ENCODE results near the gene SSNA1.

The SSNA1 gene

GRCh38 chr9:137216188-137216965 lies 27.9 kb downstream of the SSNA1 start:
- Histone ChIP-seq H3K27ac (ENCODE audit: low read length) (no peak overlapping the region), H3K36me3 (replicated peaks; ENCODE audit: low read depth, low read length) (no peaks in the 10 kb centered on the region), H3K79me2 (ENCODE audit: low read length) (no peaks in the 10 kb centered on the region), H3K4me2 (ENCODE audit: low read length) (no peak overlapping the region), H4K20me1 (ENCODE audit: insufficient read depth, low read length) (no peaks in the 10 kb centered on the region), H3K9me3 (ENCODE audit: insufficient read depth, low read length) (no peaks in the 10 kb centered on the region), H3K27me3 (ENCODE audit: low read depth, low read length) (no peaks in the 10 kb centered on the region), H3K4me3 (ENCODE audit: low read length) (no peak overlapping the region), H2AFZ (ENCODE audit: low read depth, low read length) (no peak overlapping the region), H3K9ac (ENCODE audit: low read length) (no peak overlapping the region), H3K4me1 (ENCODE audit: low read length) (no peaks in the 10 kb centered on the region)
- TF ChIP-seq EZH2phosphoT487 (IDR thresholded peaks at IDR 0.05; ENCODE audit: low read depth): no peak
- TF ChIP-seq, protein P1, sequence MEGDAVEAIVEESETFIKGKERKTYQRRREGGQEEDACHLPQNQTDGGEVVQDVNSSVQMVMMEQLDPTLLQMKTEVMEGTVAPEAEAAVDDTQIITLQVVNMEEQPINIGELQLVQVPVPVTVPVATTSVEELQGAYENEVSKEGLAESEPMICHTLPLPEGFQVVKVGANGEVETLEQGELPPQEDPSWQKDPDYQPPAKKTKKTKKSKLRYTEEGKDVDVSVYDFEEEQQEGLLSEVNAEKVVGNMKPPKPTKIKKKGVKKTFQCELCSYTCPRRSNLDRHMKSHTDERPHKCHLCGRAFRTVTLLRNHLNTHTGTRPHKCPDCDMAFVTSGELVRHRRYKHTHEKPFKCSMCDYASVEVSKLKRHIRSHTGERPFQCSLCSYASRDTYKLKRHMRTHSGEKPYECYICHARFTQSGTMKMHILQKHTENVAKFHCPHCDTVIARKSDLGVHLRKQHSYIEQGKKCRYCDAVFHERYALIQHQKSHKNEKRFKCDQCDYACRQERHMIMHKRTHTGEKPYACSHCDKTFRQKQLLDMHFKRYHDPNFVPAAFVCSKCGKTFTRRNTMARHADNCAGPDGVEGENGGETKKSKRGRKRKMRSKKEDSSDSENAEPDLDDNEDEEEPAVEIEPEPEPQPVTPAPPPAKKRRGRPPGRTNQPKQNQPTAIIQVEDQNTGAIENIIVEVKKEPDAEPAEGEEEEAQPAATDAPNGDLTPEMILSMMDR (IDR thresholded peaks at IDR 0.05; ENCODE audit: low read depth, low read length): no peak

- TF ChIP-seq EZH2phosphoT487 (IDR thresholded peaks at IDR 0.05; ENCODE audit: low read depth): no peak
- TF ChIP-seq, protein P1 (IDR thresholded peaks at IDR 0.05; ENCODE audit: low read depth, low read length): no peak
- no peaks in the 10 kb centered on the region for H3K27me3 ChIP-seq (ENCODE audit: low read depth, low read length)
- no peaks in the 10 kb centered on the region for H3K79me2 ChIP-seq (ENCODE audit: low read length)
- no peaks in the 10 kb centered on the region for H3K9me3 ChIP-seq (ENCODE audit: insufficient read depth, low read length)
- H2AFZ ChIP-seq (ENCODE audit: low read depth, low read length): no peak overlapping the region
- H3K9ac ChIP-seq (ENCODE audit: low read length): no peak overlapping the region
- H4K20me1 ChIP-seq (ENCODE audit: insufficient read depth, low read length): no peaks in the 10 kb centered on the region
- H3K36me3 ChIP-seq (replicated peaks; ENCODE audit: low read depth, low read length): no peaks in the 10 kb centered on the region
- H3K4me2 ChIP-seq (ENCODE audit: low read length): no peak overlapping the region
- no peaks in the 10 kb centered on the region for H3K4me1 ChIP-seq (ENCODE audit: low read length)
- H3K27ac ChIP-seq (ENCODE audit: low read length): no peak overlapping the region
- no peak overlapping the region for H3K4me3 ChIP-seq (ENCODE audit: low read length)
These were observed 29.1 kb downstream of the SSNA1 start for GRCh38 chr9:137217276-137218211.

- no peak overlapping the region for H3K4me2 ChIP-seq (ENCODE audit: low read length)
- H3K27ac ChIP-seq (ENCODE audit: low read length): no peak overlapping the region
- H3K36me3 ChIP-seq (replicated peaks; ENCODE audit: low read depth, low read length): no peaks in the 10 kb centered on the region
- no peak overlapping the region for H3K9ac ChIP-seq (ENCODE audit: low read length)
- no peaks in the 10 kb centered on the region for H3K9me3 ChIP-seq (ENCODE audit: insufficient read depth, low read length)
- H4K20me1 ChIP-seq (ENCODE audit: insufficient read depth, low read length): no peaks in the 10 kb centered on the region
- peaks cover 3% of the 10 kb centered on the region; the same call in 1 of the 2 replicates for H3K4me1 ChIP-seq (ENCODE audit: low read length)
- no peak overlapping the region for H3K4me3 ChIP-seq (ENCODE audit: low read length)
- H3K79me2 ChIP-seq (ENCODE audit: low read length): no peaks in the 10 kb centered on the region
- no peak for TF ChIP-seq EZH2phosphoT487 (IDR thresholded peaks at IDR 0.05; ENCODE audit: low read depth)
- TF ChIP-seq, protein P1 (IDR thresholded peaks at IDR 0.05; ENCODE audit: low read depth, low read length): no peak
- H3K27me3 ChIP-seq (ENCODE audit: low read depth, low read length): no peaks in the 10 kb centered on the region
- H2AFZ ChIP-seq (ENCODE audit: low read depth, low read length): no peak overlapping the region
These were observed 29.8 kb downstream of the SSNA1 start for GRCh38 chr9:137218212-137218753.
